Erythroblast (primary cell): Measurements from ENCODE around the gene PPP1R15B.

Source experiments
- GATA1 ChIP-seq: IDR thresholded peaks from 2 replicates; pipeline ENCODE4 v1.6.1; 2011; ENCODE audit warnings: low read depth, mild to moderate bottlenecking, control low read depth, low read length, moderate library complexity
- POLR2A ChIP-seq: IDR thresholded peaks from 2 replicates; pipeline ENCODE4 v1.6.1; 2011; ENCODE audit warnings: mild to moderate bottlenecking, low read length

GRCh38 chr1:204367193-204367858, 44.3 kb downstream of the PPP1R15B start:
- no peak for TF ChIP-seq POLR2A
- no peak for TF ChIP-seq GATA1
